SH-SY5Y (cell line): ENCODE results near the gene DNAL4.

ENCODE experiments used
- GATA2 ChIP-seq: IDR thresholded peaks from 2 replicates; pipeline ENCODE4 v1.6.1; 2011; ENCODE audit warnings: mild to moderate bottlenecking, low read depth, low read length
- GATA3 ChIP-seq: IDR thresholded peaks from 2 replicates; pipeline ENCODE4 v1.6.1; 2011; ENCODE audit warnings: low read depth, mild to moderate bottlenecking, low read length, moderate library complexity

DNA sequence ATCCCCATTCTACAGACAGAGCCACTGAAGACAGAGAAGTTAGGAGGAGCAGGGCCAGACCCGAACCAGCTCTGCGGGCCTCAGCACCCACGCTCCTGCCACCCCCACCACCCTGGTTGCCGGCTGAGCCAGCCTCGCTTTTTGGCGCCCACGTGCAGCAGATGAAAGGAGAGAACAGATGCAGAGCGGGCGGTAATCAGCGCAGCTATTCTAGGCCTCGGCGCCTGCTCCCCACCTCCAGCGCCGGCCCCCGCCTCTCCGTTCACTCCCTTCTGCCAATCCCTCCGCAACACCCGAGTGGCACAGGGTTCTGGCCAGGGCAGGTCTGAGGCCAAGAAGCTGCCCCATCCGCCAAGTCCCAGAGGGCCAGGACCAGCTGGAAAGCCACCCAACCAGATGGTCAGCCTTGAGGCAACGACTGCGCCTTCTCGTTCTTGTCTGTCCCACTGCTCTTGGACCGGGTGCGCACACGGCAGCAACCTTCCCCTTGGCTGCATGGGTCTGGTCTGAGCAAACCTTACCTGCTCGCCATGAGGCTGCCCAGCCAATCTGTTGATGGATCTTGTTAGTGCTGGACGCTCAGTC is 16.8 kb downstream of the DNAL4 start:
- no peak for TF ChIP-seq GATA3
- no peak for TF ChIP-seq GATA2
